ENCODE measurements around the gene CLDN18. TPM values are rescaled to one million over a fixed set of nuclear protein-coding genes. Genes with fewer than 3 reads are reported as not detected.

The CLDN18 gene
- total and polyA plus RNA-seq, 2 donors (not counting 3 experiments of a cell fraction or from before 2014, with no cell fraction given) = not detected

DNA sequence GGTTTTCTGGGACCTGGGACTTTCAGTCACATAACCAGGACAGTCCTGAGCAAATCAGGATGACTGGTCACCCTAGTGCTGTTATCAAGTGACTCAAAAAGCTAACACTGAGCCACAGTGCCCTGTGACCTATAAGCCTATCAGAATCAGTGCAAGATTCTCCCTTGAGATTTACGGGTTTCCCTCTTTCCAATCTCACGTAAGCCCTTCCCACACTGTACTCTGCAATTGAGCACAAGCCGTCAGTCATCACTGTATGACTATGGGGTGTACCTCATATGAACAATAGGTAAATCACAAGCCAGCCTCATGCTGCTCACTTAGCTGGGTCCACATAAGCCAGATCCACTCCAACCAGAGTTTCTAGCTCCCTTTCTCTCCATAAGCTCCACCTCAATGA lies 21.0 kb upstream of the CLDN18 start:
- Histone ChIP-seq H3K27me3 (ENCODE audit: control insufficient read depth in 2 of 2, insufficient read depth in 2 of 2, low read length in 2 of 2) (no peaks in the 10 kb centered on the region), H3K9ac (replicated peaks; ENCODE audit: extremely low read depth, insufficient read depth, low read length) (no peak overlapping the region), H3K4me2 (ENCODE audit: insufficient read depth, low read length) (no peak overlapping the region), H3K9me1 (replicated peaks; ENCODE audit: control insufficient read depth, extremely low read depth, insufficient read depth, low read length) (no peaks in the 10 kb centered on the region), H3K4me3 (replicated peaks in 1 of 3; ENCODE audit: insufficient read depth in 1 of 3, low read depth in 1 of 3, low read length in 3 of 3) (no peak overlapping the region), H3K36me3 (ENCODE audit: control insufficient read depth in 2 of 2, extremely low read depth in 1 of 2, insufficient read depth in 2 of 2, low read length in 2 of 2) (no peaks in the 10 kb centered on the region), H3K27ac (ENCODE audit: insufficient read depth, low read depth, low read length) (no peak overlapping the region), H4K20me1 (replicated peaks; ENCODE audit: control insufficient read depth, extremely low read depth, insufficient read depth, low read length) (no peaks in the 10 kb centered on the region), H3K9me3 (replicated peaks; ENCODE audit: control insufficient read depth, insufficient read depth, low read length) (no peaks in the 10 kb centered on the region), H3K4me1 (ENCODE audit: control insufficient read depth, extremely low read depth, insufficient read depth, low read length) (no peaks in the 10 kb centered on the region), H3K79me2 (ENCODE audit: control insufficient read depth, insufficient read depth, low read length) (no peaks in the 10 kb centered on the region), H2AFZ (ENCODE audit: low read depth, low read length) (no peak overlapping the region)
- DNase-seq (ENCODE audit: low read depth, low spot score) (no peak), FAIRE-seq (no peak)
- TF ChIP-seq POLR2A (IDR thresholded peaks at IDR 0.05; ENCODE audit: low read depth, low read length) (no peak), FOS (IDR thresholded peaks at IDR 0.05; ENCODE audit: borderline replicate concordance, insufficient read depth, low read length) (no peak), EZH2 (IDR thresholded peaks at IDR 0.05; ENCODE audit: borderline replicate concordance, low read depth, low read length, severe bottlenecking) (no peak), MYC (IDR thresholded peaks at IDR 0.05; ENCODE audit: low read depth, low read length) (no peak), GATA2 (IDR thresholded peaks at IDR 0.05; ENCODE audit: insufficient read depth, insufficient read length, low read depth, low read length) (no peak), JUN (IDR thresholded peaks at IDR 0.05; ENCODE audit: borderline replicate concordance, insufficient read depth, insufficient read length, low read depth) (no peak), POLR2AphosphoS5 (IDR thresholded peaks at IDR 0.05; ENCODE audit: insufficient read depth, low read depth, low read length) (no peak)
- TF ChIP-seq, protein P1, sequence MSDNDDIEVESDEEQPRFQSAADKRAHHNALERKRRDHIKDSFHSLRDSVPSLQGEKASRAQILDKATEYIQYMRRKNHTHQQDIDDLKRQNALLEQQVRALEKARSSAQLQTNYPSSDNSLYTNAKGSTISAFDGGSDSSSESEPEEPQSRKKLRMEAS (IDR thresholded peaks at IDR 0.05; ENCODE audit: insufficient read depth, insufficient read length) = no peak
- TF ChIP-seq, protein P2, sequence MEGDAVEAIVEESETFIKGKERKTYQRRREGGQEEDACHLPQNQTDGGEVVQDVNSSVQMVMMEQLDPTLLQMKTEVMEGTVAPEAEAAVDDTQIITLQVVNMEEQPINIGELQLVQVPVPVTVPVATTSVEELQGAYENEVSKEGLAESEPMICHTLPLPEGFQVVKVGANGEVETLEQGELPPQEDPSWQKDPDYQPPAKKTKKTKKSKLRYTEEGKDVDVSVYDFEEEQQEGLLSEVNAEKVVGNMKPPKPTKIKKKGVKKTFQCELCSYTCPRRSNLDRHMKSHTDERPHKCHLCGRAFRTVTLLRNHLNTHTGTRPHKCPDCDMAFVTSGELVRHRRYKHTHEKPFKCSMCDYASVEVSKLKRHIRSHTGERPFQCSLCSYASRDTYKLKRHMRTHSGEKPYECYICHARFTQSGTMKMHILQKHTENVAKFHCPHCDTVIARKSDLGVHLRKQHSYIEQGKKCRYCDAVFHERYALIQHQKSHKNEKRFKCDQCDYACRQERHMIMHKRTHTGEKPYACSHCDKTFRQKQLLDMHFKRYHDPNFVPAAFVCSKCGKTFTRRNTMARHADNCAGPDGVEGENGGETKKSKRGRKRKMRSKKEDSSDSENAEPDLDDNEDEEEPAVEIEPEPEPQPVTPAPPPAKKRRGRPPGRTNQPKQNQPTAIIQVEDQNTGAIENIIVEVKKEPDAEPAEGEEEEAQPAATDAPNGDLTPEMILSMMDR (IDR thresholded peaks at IDR 0.05; ENCODE audit: extremely low read depth in 1 of 2, insufficient read depth in 1 of 2, low read depth in 1 of 2, low read length in 2 of 2) = no peak
- dilution Hi-C loops (cut with MboI; ENCODE audit: extremely low pct_ligation_motif_present, low sequenced_read_pairs) = no loop called here
- ChIA-PET CTCF (interaction anchor here (1.0 kb wide), 1 partner anchor 18 kb away, joined by 3 read pairs; no protein-coding TSS in a partner anchor), POLR2A (no interaction called here)
- intact Hi-C loops (cut with micrococcal nuclease) = no loop called here
- BruUV-seq (replicated peaks) = no TSS peak
